GM23338 (cell line): ENCODE data around the gene CT45A5.
"Not testable (repeated sequence)": the region's sequence is repeated elsewhere in the genome, so short reads cannot be mapped to it uniquely, and the experiment has no call there.

Source experiments
- EZH2 ChIP-seq: fragments of 200-600 bp; sonication (generic); IDR thresholded peaks from one replicate; pipeline ENCODE4 v1.8.0; 2017; ENCODE audit warnings: antibody characterized with exemption, mild to moderate bottlenecking, low read depth; ENCODE audit not compliant: unreplicated experiment
- ZNF331 ChIP-seq: fragments of 250-450 bp; sonication (Bioruptor Pico); IDR thresholded peaks from 2 replicates; pipeline ENCODE4 v1.5.0; 2020; ENCODE audit warnings: low read depth, mild to moderate bottlenecking, moderate library complexity
- TF ChIP-seq, protein P1 (sequence below), 2 experiments: fragments of 200-600 bp in 1 of 2; sonication (generic) in 1 of 2; conservative IDR thresholded peaks; 2 replicates each; pipeline versions ENCODE4 v1.5.1 to v1.6.1; 2016 to 2017; ENCODE audit warnings: antibody characterized with exemption in 2 of 2, low read depth in 2 of 2, mild to moderate bottlenecking in 2 of 2, moderate library complexity in 1 of 2
- TF ChIP-seq, protein P2 (sequence below): IDR thresholded peaks from one replicate; pipeline ENCODE4 v1.6.1; 2018; ENCODE audit warnings: antibody characterized with exemption; ENCODE audit not compliant: unreplicated experiment

DNA sequence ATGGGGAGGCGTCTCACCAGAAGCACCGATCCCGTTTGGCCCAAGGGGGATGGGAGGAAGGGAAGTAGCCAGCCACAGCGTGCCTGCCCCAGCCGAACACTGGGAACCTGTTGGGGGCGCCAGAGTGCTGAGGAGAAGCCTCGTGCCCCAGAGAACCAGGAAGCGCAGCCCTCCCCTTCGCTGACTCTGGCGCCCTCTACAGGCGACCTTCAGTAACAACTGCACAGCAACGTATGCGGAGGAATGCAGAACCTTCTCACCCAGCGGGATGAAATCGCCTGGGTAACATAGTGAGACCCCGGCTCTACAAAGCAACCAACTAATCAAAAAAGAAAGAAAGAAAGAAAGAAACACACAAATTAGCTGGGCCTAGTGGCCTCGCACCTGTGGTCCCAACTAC is 34.6 kb upstream of the CT45A5 start, which contains the start of gene CT45A2:
- TF ChIP-seq, protein P1, sequence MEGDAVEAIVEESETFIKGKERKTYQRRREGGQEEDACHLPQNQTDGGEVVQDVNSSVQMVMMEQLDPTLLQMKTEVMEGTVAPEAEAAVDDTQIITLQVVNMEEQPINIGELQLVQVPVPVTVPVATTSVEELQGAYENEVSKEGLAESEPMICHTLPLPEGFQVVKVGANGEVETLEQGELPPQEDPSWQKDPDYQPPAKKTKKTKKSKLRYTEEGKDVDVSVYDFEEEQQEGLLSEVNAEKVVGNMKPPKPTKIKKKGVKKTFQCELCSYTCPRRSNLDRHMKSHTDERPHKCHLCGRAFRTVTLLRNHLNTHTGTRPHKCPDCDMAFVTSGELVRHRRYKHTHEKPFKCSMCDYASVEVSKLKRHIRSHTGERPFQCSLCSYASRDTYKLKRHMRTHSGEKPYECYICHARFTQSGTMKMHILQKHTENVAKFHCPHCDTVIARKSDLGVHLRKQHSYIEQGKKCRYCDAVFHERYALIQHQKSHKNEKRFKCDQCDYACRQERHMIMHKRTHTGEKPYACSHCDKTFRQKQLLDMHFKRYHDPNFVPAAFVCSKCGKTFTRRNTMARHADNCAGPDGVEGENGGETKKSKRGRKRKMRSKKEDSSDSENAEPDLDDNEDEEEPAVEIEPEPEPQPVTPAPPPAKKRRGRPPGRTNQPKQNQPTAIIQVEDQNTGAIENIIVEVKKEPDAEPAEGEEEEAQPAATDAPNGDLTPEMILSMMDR (conservative IDR thresholded peaks at IDR 0.05; ENCODE audit: low read depth in 2 of 2), result not testable (repeated sequence)
- not testable (repeated sequence) for TF ChIP-seq ZNF331, EZH2
- TF ChIP-seq, protein P2, sequence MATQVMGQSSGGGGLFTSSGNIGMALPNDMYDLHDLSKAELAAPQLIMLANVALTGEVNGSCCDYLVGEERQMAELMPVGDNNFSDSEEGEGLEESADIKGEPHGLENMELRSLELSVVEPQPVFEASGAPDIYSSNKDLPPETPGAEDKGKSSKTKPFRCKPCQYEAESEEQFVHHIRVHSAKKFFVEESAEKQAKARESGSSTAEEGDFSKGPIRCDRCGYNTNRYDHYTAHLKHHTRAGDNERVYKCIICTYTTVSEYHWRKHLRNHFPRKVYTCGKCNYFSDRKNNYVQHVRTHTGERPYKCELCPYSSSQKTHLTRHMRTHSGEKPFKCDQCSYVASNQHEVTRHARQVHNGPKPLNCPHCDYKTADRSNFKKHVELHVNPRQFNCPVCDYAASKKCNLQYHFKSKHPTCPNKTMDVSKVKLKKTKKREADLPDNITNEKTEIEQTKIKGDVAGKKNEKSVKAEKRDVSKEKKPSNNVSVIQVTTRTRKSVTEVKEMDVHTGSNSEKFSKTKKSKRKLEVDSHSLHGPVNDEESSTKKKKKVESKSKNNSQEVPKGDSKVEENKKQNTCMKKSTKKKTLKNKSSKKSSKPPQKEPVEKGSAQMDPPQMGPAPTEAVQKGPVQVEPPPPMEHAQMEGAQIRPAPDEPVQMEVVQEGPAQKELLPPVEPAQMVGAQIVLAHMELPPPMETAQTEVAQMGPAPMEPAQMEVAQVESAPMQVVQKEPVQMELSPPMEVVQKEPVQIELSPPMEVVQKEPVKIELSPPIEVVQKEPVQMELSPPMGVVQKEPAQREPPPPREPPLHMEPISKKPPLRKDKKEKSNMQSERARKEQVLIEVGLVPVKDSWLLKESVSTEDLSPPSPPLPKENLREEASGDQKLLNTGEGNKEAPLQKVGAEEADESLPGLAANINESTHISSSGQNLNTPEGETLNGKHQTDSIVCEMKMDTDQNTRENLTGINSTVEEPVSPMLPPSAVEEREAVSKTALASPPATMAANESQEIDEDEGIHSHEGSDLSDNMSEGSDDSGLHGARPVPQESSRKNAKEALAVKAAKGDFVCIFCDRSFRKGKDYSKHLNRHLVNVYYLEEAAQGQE, result not testable (repeated sequence)
